Tibial nerve (tissue), 4 donors: ENCODE data around the gene MOAP1.

Experiments used
- CTCF ChIP-seq, 5 experiments: fragments of 200-600 bp in 3 of 5; fragments of 450-650 bp in 2 of 5; sonication (generic) in 3 of 5; IDR thresholded peaks; one replicate each; pipeline ENCODE4 v1.5.1; 2016 to 2019; ENCODE audit warnings: antibody characterized with exemption in 5 of 5, mild to moderate bottlenecking in 3 of 5, moderate library complexity in 2 of 5
- EP300 ChIP-seq, 2 donors: sonication (generic); formaldehyde crosslinking; IDR thresholded peaks; one replicate each; pipeline ENCODE4 v1.6.1; 2017; ENCODE audit warnings: antibody characterized with exemption in 2 of 2, mild to moderate bottlenecking in 1 of 2
- POLR2A ChIP-seq, 2 donors: fragments of 450-650 bp; IDR thresholded peaks; one replicate each; pipeline ENCODE4 v1.6.1; 2017; ENCODE audit warnings: antibody characterized with exemption in 2 of 2, mild to moderate bottlenecking in 2 of 2, moderate library complexity in 2 of 2

GRCh38 chr14:93219103-93219726 lies 34.5 kb upstream of the MOAP1 start:
- TF ChIP-seq CTCF (IDR thresholded peaks at IDR 0.05), result peak in 1 of 5 experiments; percentile 39
- TF ChIP-seq POLR2A (IDR thresholded peaks at IDR 0.05), result no peak
- TF ChIP-seq EP300 (IDR thresholded peaks at IDR 0.05), result no peak
